GM12878 (cell line): Measurements from ENCODE around the gene SERINC5. TPM values are rescaled to one million over a fixed set of nuclear protein-coding genes. Genes with fewer than 3 reads are reported as not detected.

Experiments used
- ATF7 ChIP-seq: fragments of 450-650 bp; IDR thresholded peaks from 2 replicates; pipeline ENCODE4 v1.6.1; 2016; ENCODE audit warnings: low read depth, mild to moderate bottlenecking
- BCL3 ChIP-seq: IDR thresholded peaks from 2 replicates; pipeline ENCODE4 v1.6.1; 2011; ENCODE audit warnings: borderline replicate concordance, low read depth, mild to moderate bottlenecking, moderate library complexity, low read length; ENCODE audit not compliant: insufficient read depth, poor library complexity, severe bottlenecking
- CBX3 ChIP-seq: fragments of 200-600 bp; sonication (generic); IDR thresholded peaks from 2 replicates; pipeline ENCODE4 v1.6.1; 2016; ENCODE audit warnings: low read depth, borderline replicate concordance
- CEBPB ChIP-seq, 2 experiments: fragments of 150-350 bp in 1 of 2; IDR thresholded peaks; 2 replicates each; pipeline ENCODE4 v1.6.1; 2012 to 2014; ENCODE audit warnings: low read depth in 2 of 2, low read length in 2 of 2, borderline replicate concordance in 1 of 2, inconsistent platforms in 1 of 2
- CEBPZ ChIP-seq: fragments of 150-350 bp; IDR thresholded peaks from 2 replicates; pipeline ENCODE4 v1.6.1; 2016; ENCODE audit warnings: low read depth, low read length
- CUX1 ChIP-seq: IDR thresholded peaks from 2 replicates; pipeline ENCODE4 v1.6.1; 2012; ENCODE audit warnings: improper control_type of control experiment, low read depth, low read length; ENCODE audit not compliant: insufficient replicate concordance
- ESRRA ChIP-seq: IDR thresholded peaks from 2 replicates; pipeline ENCODE4 v1.6.1; 2012; ENCODE audit warnings: mild to moderate bottlenecking, low read length, improper control_type of control experiment
- GABPA ChIP-seq: IDR thresholded peaks from 2 replicates; pipeline ENCODE4 v1.6.1; 2014; ENCODE audit warnings: antibody characterized with exemption, low read depth, mild to moderate bottlenecking, inconsistent platforms
- IKZF1 ChIP-seq: fragments of 450-650 bp; conservative IDR thresholded peaks from 2 replicates; pipeline ENCODE4 v1.6.1; 2017; ENCODE audit warnings: antibody characterized with exemption, mild to moderate bottlenecking
- IRF4 ChIP-seq: IDR thresholded peaks from 2 replicates; pipeline ENCODE4 v1.6.1; 2011; ENCODE audit warnings: low read depth, low read length
- KLF5 ChIP-seq: fragments of 450-650 bp; IDR thresholded peaks from 2 replicates; pipeline ENCODE4 v1.6.1; 2014; ENCODE audit warnings: mild to moderate bottlenecking; ENCODE audit not compliant: partially characterized antibody
- MEF2A ChIP-seq: IDR thresholded peaks from 2 replicates; pipeline ENCODE4 v1.6.1; 2011; ENCODE audit warnings: low read depth, mild to moderate bottlenecking, low read length, moderate library complexity; ENCODE audit not compliant: insufficient read depth
- NFXL1 ChIP-seq: fragments of 450-650 bp; IDR thresholded peaks from 2 replicates; pipeline ENCODE4 v1.6.1; 2017; ENCODE audit warnings: antibody characterized with exemption, mild to moderate bottlenecking, borderline replicate concordance
- POLR2A ChIP-seq: IDR thresholded peaks from 2 replicates; pipeline ENCODE4 v1.6.1; 2011; ENCODE audit warnings: low read depth, mild to moderate bottlenecking, low read length
- POLR2AphosphoS5 ChIP-seq: IDR thresholded peaks from 2 replicates; pipeline ENCODE4 v1.6.1; 2011; ENCODE audit warnings: mild to moderate bottlenecking, low read length, inconsistent platforms
- POU2F2 ChIP-seq: IDR thresholded peaks from 3 replicates; pipeline ENCODE4 v1.6.1; 2011; ENCODE audit warnings: low read depth, mild to moderate bottlenecking, low read length, borderline replicate concordance
- RB1 ChIP-seq: fragments of 450-650 bp; formaldehyde crosslinking; IDR thresholded peaks from 2 replicates; pipeline ENCODE4 v1.6.1; 2017; ENCODE audit warnings: mild to moderate bottlenecking, borderline replicate concordance
- SUPT20H ChIP-seq: IDR thresholded peaks from 2 replicates; pipeline ENCODE4 v1.6.1; 2011; ENCODE audit warnings: low read depth, mild to moderate bottlenecking, low read length, moderate library complexity, borderline replicate concordance; ENCODE audit not compliant: control insufficient read depth
- TCF12 ChIP-seq: IDR thresholded peaks from 2 replicates; pipeline ENCODE4 v1.6.1; 2011; ENCODE audit warnings: low read depth, mild to moderate bottlenecking, low read length
- YY1 ChIP-seq: IDR thresholded peaks from 2 replicates; pipeline ENCODE4 v1.6.1; 2011; ENCODE audit warnings: low read depth, mild to moderate bottlenecking, low read length
- ZNF24 ChIP-seq: fragments of 450-650 bp; IDR thresholded peaks from 2 replicates; pipeline ENCODE4 v1.6.1; 2017; ENCODE audit warnings: antibody characterized with exemption, mild to moderate bottlenecking
- polyA plus RNA-seq, 11 experiments: library from polyadenylated mRNA; depleted of rRNA in 4 of 11; unstranded in 6 of 11; stranded (reverse) in 5 of 11; fragments of >200 nt; fragmentation: Nextera tagmentation in 4 of 11; fragmentation: Illumina TruSeq in 1 of 11; extraction: Ambion mirVana in 4 of 11; extraction: Trizol in 1 of 11; gene quantifications; 1 replicate in 1 of 11; 2 replicates in 10 of 11; pipeline versions ENCODE4 v1.2.1 to v1.2.3, GENCODE V29; 2011 to 2016; ENCODE audit warnings: inconsistent platforms in 2 of 11, missing spikeins in 2 of 11, low read depth in 1 of 11
- total RNA-seq, 4 experiments: library from RNA; depleted of rRNA in 3 of 4; stranded (reverse); fragments of >200 nt in 3 of 4; fragmentation: Illumina TruSeq in 1 of 4; extraction: Trizol in 1 of 4; gene quantifications; 2 replicates each; pipeline versions ENCODE4 v1.2.1 to v1.2.3, GENCODE V29; 2013 to 2021

Gene SERINC5
- total and polyA plus RNA-seq, 10 of the 15 experiments (the other 5 are each of a cell fraction or from before 2014, with no cell fraction given), result 0.66 to 7.0 (median 2.8) TPM

GRCh38 chr5:80125962-80126480 is 129.8 kb downstream of the SERINC5 start (continued):
- TF ChIP-seq CEBPB (IDR thresholded peaks at IDR 0.05; ENCODE audit: borderline replicate concordance in 1 of 2, low read depth in 2 of 2, low read length in 2 of 2) (peak in 1 of 2 experiments; percentile 86; a peak in 1 of 4 replicates), KLF5 (no peak), YY1 (no peak), NFXL1 (no peak), ATF7 (peak; percentile 96), POU2F2 (peak; percentile 69; the same call in 2 of the 3 replicates), IKZF1 (peak; percentile 99), MEF2A (no peak), ZNF24 (peak; percentile 85), POLR2AphosphoS5 (no peak), CBX3 (no peak), POLR2A (no peak), GABPA (peak; percentile 60; the same call in 1 of the 2 replicates), CUX1 (peak; percentile 92), BCL3 (peak; percentile 52), RB1 (no peak), TCF12 (peak; percentile 53; the same call in 1 of the 2 replicates), CEBPZ (no peak), SUPT20H (no peak), ESRRA (no peak), IRF4 (peak; percentile 99)
